VCaP (cell line): Measurements from ENCODE around the gene ZNF768.

ENCODE experiments used
- H3K27ac ChIP-seq: fragments of 450-650 bp; 2 replicates; pipeline ENCODE4 v1.5.1; 2017
- TF ChIP-seq, protein P1 (sequence below): fragments of 450-650 bp; conservative IDR thresholded peaks from 2 replicates; pipeline ENCODE4 v1.5.1; 2017; ENCODE audit warnings: mild to moderate bottlenecking, moderate library complexity

The ZNF768 gene

DNA sequence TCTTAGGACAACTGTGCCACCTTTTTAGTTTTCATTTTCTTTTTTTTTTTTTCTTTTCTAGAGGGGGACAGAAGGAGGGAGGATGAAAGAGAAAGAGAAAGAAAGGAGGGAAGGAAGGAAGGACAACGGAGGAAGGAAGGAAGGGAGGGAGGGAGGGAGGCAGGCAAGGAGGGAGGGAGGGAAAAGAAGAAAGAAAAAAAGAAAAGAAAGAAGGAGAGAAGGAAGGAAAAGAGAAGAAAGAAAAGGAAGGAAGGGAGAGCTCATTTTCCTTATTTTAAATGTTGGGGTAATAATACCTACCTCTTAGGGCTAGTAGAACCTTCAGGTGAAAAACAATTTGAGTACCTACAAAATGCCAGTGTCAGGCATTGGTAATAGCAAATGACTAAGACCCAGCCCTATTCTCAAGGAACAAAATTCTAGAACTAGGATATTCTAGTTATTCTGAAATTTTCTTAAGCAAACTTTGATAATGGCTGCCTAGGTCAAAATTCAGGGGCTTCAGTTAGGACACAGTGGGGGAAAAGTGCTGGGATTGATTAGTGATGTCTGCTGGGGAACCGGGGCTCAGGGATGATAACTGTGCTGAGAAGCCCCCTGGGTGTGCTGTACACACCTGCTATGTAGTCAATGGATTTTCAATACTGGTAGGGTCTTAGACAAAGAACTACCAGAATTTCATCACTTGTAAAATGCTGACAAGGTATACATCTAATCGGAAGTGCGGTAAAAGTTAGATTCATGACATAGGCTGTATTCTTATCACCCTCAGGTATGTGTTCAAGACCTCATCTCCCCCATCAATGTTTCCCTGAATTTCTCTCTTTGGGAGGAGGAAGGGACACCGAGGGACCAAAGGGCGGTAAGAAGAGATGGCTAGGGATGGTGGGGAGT lies 22.7 kb downstream of the ZNF768 start:
- no peak overlapping the region for H3K27ac ChIP-seq
- TF ChIP-seq, protein P1, sequence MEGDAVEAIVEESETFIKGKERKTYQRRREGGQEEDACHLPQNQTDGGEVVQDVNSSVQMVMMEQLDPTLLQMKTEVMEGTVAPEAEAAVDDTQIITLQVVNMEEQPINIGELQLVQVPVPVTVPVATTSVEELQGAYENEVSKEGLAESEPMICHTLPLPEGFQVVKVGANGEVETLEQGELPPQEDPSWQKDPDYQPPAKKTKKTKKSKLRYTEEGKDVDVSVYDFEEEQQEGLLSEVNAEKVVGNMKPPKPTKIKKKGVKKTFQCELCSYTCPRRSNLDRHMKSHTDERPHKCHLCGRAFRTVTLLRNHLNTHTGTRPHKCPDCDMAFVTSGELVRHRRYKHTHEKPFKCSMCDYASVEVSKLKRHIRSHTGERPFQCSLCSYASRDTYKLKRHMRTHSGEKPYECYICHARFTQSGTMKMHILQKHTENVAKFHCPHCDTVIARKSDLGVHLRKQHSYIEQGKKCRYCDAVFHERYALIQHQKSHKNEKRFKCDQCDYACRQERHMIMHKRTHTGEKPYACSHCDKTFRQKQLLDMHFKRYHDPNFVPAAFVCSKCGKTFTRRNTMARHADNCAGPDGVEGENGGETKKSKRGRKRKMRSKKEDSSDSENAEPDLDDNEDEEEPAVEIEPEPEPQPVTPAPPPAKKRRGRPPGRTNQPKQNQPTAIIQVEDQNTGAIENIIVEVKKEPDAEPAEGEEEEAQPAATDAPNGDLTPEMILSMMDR, result no peak

DNA sequence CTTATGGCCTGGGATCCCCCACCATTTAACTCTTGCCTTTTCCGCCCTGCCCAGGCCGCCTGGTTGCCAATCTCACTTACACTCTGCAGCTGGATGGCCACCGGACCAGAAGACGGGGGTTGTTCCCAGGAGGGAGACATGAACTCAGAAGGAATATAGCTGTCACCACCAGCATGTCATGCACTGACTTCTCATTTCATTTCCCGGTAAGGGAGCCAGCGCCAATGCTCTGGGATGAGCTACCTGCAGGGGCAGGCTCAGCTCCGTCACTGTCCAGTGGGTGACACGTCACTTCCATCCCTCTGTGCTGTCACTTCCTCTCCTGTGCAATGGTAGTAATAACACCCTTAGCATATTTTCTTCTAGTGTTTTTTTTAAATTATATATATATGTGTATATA lies 27.1 kb downstream of the ZNF768 start:
- TF ChIP-seq, protein P1, result no peak
- H3K27ac ChIP-seq, result no peak overlapping the region

DNA sequence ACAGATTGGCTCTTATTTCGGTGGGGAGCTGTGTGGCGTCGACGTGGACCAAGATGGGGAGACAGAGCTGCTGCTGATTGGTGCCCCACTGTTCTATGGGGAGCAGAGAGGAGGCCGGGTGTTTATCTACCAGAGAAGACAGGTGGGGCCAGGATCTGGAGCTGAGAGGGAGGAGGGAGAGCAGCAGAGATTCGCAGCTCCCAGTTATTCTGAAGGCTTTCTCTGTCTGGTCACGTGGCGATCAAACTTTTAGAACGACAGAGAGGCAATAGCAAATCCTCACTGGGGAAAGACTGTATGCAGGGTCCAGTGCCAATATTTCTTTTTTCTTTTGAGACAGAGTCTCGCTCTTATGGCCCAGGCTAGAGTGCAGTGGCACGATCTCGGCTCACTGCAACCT lies 31.7 kb downstream of the ZNF768 start:
- TF ChIP-seq, protein P1, result no peak

DNA sequence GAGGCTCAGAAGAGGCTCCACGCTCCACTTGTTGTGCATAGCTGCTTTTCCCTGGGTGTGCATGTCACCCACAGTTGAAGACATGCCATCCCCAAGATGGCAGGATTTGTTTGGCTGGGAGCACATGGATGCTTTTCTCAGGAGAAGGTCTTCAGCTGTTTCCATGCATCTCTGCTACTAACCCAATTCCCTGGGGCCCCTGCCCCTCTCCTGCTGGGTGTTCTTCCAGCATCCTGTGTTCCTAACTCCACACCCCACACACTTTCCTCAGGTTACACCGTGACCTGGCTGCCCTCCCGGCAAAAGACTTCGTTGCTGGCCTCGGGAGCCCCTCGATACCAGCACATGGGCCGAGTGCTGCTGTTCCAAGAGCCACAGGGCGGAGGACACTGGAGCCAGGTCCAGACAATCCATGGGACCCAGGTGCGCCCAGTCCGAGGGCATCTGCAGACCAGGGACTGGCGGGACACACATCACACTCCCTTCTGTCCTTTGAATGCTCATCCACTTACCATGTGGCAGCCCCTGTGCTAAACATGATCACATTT lies 32.4 kb downstream of the ZNF768 start:
- H3K27ac ChIP-seq, result no peak overlapping the region
- TF ChIP-seq, protein P1, result no peak

More for the DNA sequence above, 31.7 kb downstream of the ZNF768 start:
- H3K27ac ChIP-seq, result no peak overlapping the region

DNA sequence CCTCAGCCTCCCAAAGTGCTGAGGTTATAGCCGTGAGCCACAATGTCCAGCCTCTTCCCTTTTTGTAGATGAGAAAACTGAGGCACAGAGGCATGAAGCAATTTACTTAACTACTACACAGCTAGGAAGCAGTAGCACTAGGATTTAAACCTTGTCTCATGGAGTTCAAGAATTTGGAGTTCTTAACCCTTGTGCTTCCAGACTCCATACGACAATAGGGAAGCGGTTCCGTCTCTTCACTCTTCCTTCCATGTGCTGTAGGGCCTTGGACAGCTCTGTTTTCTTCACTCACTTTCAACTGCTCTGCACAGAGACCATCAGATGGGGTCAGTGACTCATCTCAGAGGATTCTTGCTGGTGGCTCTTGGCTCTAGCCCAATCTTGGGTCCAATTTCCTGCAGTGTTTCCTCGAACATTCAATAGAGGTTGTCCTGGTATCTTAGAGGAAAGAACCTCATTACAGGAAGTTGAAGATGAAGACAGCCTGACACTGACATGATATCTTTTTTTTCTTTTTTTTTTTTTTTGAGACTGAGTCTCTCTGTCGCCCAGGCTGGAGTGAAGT lies 34.5 kb downstream of the ZNF768 start:
- TF ChIP-seq, protein P1, result no peak
- H3K27ac ChIP-seq, result no peak overlapping the region

DNA sequence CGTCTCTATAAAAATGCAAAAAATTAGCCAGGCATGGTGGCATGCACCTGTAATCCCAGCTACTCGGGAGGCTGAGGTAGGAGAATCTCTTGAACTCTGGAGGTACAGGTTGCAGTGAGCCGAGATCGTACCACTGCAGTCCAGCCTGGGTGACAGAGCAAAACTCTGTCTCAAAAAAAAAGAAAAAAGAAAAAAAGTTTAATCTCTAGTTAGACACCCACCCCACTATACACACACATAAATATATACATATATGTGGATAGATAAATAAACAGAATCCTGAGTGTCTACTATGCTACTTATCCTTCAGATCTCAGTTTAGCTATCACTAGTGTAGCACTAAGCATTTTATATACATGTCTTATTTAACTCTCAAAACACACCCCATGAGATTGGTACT lies 35.1 kb downstream of the ZNF768 start:
- no peak overlapping the region for H3K27ac ChIP-seq
- TF ChIP-seq, protein P1, result no peak

DNA sequence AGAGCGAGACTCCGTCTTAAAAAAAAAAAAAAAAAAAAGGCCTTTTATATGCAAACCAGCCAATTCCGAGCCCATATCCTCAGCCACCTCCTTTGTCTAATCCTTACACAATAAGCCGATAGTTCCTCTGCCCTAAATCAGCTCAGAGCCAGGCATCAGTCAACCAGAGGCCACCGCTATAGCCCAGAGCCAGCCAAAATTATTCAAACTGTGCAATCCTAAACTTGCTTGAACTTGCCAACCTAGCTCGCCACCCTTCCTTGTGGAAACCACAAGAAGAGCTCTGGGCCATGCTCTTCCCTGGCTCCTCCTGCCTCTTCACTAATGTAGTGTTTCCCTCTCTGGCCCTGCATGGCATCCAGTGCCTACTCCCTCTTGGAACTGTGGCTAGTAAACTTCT lies 36.2 kb downstream of the ZNF768 start:
- H3K27ac ChIP-seq, result no peak overlapping the region
- TF ChIP-seq, protein P1, result no peak
